Epithelial cell of proximal tubule (primary cell): ENCODE measurements around the gene DCTN3. TPM values are rescaled to one million over a fixed set of nuclear protein-coding genes. Genes with fewer than 3 reads are reported as not detected.

Experiments
- DNase-seq: peaks from one replicate; pipeline ENCODE4 v3.0.0-alpha.2; 2011; ENCODE audit warnings: low read depth
- H3K4me3 ChIP-seq: 2 replicates; pipeline ENCODE4 v1.5.1; 2011; ENCODE audit warnings: low read depth, mild to moderate bottlenecking, low read length
- CTCF ChIP-seq: conservative IDR thresholded peaks from 2 replicates; pipeline ENCODE4 v1.5.1; 2012; ENCODE audit warnings: low read depth, mild to moderate bottlenecking, low read length
- total RNA-seq: library from RNA; depleted of rRNA; stranded (reverse); fragments of >200 nt; gene quantifications from 2 replicates; pipeline ENCODE4 v1.2.3, GENCODE V29; 2015

Gene DCTN3
- total RNA-seq, 1 donor from 2014 or later, result 90.6 TPM

- H3K4me3 ChIP-seq, result no peak overlapping the region
- DNase-seq, result no peak
- TF ChIP-seq CTCF, result no peak
These were observed 44.3 kb downstream of the DCTN3 start for GRCh38 chr9:34575862-34576596.

GRCh38 chr9:34575241-34575640 is 45.1 kb downstream of the DCTN3 start:
- TF ChIP-seq CTCF, result no peak
- no peak overlapping the region for H3K4me3 ChIP-seq
- no peak for DNase-seq

- no peak for DNase-seq
- TF ChIP-seq CTCF, result no peak
- H3K4me3 ChIP-seq, result no peak overlapping the region
These were observed 45.7 kb downstream of the DCTN3 start for GRCh38 chr9:34574571-34574970.

- TF ChIP-seq CTCF, result no peak
- no peak overlapping the region for H3K4me3 ChIP-seq
- no peak for DNase-seq
These were observed 46.5 kb downstream of the DCTN3 start for GRCh38 chr9:34573599-34574325.

GRCh38 chr9:34572628-34573027 is 47.7 kb downstream of the DCTN3 start:
- no peak for DNase-seq
- no peak for TF ChIP-seq CTCF
- no peak overlapping the region for H3K4me3 ChIP-seq

GRCh38 chr9:34572092-34572491 is 48.2 kb downstream of the DCTN3 start:
- DNase-seq, result no peak
- no peak overlapping the region for H3K4me3 ChIP-seq
- TF ChIP-seq CTCF, result no peak

- no peak for DNase-seq
- no peak overlapping the region for H3K4me3 ChIP-seq
- TF ChIP-seq CTCF, result no peak
These were observed 48.8 kb downstream of the DCTN3 start for GRCh38 chr9:34571481-34571810.
